Measurements from ENCODE around the gene MRPS24. TPM values are rescaled to one million over a fixed set of nuclear protein-coding genes. Genes with fewer than 3 reads are reported as not detected.

Gene MRPS24
- total and polyA plus RNA-seq, 2 of the 13 experiments (the other 11 are each of a cell fraction or from before 2014, with no cell fraction given): 135 to 162 TPM

DNA sequence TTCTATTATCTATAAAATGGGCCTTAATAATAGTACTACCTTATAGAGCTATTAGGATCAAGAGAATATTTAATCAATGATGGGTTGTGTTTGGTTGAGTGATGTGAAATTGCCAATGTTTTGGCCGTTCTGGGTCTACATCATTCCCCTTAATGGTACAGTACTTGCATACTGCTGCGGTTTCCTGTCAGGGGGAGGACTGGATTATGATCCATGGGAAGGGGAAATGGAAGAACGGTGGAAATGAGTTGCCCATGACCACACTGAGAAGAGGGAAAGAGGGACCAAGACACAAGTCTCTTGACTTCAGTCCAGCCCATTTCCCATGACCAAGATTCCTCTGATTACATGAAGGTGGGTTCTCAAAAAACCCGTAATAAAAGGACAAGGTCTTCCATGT, 999 bp upstream of the MRPS24 start (continued):
- TF ChIP-seq ZNF891 (CRISPR knock-in tag; IDR thresholded peaks at IDR 0.05) (no peak), ZNF12 (CRISPR knock-in tag; IDR thresholded peaks at IDR 0.05) (no peak)
- TF ChIP-seq, protein P1, sequence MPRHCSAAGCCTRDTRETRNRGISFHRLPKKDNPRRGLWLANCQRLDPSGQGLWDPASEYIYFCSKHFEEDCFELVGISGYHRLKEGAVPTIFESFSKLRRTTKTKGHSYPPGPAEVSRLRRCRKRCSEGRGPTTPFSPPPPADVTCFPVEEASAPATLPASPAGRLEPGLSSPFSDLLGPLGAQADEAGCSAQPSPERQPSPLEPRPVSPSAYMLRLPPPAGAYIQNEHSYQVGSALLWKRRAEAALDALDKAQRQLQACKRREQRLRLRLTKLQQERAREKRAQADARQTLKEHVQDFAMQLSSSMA (CRISPR knock-in tag; IDR thresholded peaks at IDR 0.05): no peak
- TF ChIP-seq, protein P2, sequence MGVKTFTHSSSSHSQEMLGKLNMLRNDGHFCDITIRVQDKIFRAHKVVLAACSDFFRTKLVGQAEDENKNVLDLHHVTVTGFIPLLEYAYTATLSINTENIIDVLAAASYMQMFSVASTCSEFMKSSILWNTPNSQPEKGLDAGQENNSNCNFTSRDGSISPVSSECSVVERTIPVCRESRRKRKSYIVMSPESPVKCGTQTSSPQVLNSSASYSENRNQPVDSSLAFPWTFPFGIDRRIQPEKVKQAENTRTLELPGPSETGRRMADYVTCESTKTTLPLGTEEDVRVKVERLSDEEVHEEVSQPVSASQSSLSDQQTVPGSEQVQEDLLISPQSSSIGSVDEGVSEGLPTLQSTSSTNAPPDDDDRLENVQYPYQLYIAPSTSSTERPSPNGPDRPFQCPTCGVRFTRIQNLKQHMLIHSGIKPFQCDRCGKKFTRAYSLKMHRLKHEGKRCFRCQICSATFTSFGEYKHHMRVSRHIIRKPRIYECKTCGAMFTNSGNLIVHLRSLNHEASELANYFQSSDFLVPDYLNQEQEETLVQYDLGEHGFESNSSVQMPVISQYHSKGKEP (CRISPR knock-in tag; IDR thresholded peaks at IDR 0.05): no peak

DNA sequence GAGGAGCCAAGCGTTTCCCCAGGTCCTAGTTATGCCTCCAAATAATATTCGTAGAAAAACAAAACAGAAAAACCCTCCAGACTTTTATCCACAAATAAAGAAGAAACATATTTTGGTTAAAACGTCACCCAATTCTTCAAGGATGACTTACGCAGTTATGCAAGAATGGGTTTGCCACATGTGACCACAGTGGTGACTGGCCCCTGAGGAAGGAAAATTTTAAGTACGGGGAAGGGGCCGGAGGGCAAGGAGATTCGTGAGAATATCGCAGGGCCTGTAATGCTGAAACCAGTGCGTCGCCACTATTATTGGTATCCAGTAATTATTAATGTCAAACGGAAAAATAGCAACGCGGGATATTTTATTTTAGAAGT, 537 bp upstream of the MRPS24 start:
- intact Hi-C loops (cut with micrococcal nuclease; ENCODE audit: unreplicated experiment) (loop anchor here (1.0 to 2.0 kb wide), 3 partner anchors 35 to 85 kb away; partner anchors contain the start of gene UBE2D4), in situ Hi-C loops (cut with HindIII; ENCODE audit: extremely low pct_ligation_motif_present, low pct_unique_long_range_greater_than_20kb) (no loop called here)
- Histone ChIP-seq H4K20me1 (ENCODE audit: insufficient read depth, low read length) (no peaks in the 10 kb centered on the region), H3K4me1 (ENCODE audit: insufficient read depth, low read length) (peaks cover 18% of the 10 kb centered on the region), H2AFZ (ENCODE audit: low read length) (peak overlapping the region; percentile 46), H3K79me2 (ENCODE audit: insufficient read depth, low read length) (peaks cover 6% of the 10 kb centered on the region), H3K9me3 (ENCODE audit: low read length) (no peaks in the 10 kb centered on the region), H3K27me3 (ENCODE audit: control insufficient read depth in 1 of 2, insufficient read depth in 2 of 2, low read length in 2 of 2) (no peaks in the 10 kb centered on the region; a peak in 1 of 5 replicates), H3K27ac (ENCODE audit: extremely low read length, insufficient read depth, low read length) (no peak overlapping the region), H3K9ac (ENCODE audit: insufficient read depth, low read depth, low read length) (peak overlapping the region; percentile 80; the same call in 1 of the 2 replicates), H3K36me3 (replicated peaks in 1 of 2; ENCODE audit: control insufficient read depth in 1 of 2, insufficient read depth in 2 of 2, low read length in 2 of 2) (peaks cover 2 to 8% of the 10 kb centered on the region in 2 experiments), H3K4me3 (replicated peaks in 1 of 3; ENCODE audit: insufficient read depth in 1 of 3, low read depth in 2 of 3, low read length in 3 of 3) (peak overlapping the region; percentile 86 to 96 (median 87)), H3K4me2 (ENCODE audit: low read depth, low read length) (peak overlapping the region; percentile 90)
- WGBS (ENCODE audit: low lambda C conversion rate): 63% methylated on average over 13 of the region's 13 CpGs
- ChIA-PET POLR2A (interaction anchor here (0.6 to 2.2 kb wide), 12 partner anchors 10 to 287 kb away, joined by 3 to 36 read pairs (median 4); partner anchors contain the start of genes STK17A and UBE2D4), CTCF (ENCODE audit: low intra/inter-chr PET ratio, low total read pairs) (no interaction called here)
- ATAC-seq (no peak), FAIRE-seq (no peak), DNase-seq (ENCODE audit: low spot score) (no peak)
- BruUV-seq (replicated peaks): TSS peak; percentile 93
- TF ChIP-seq ZNF430 (CRISPR knock-in tag; IDR thresholded peaks at IDR 0.05) (no peak), POLR2A (IDR thresholded peaks at IDR 0.05; ENCODE audit: insufficient read depth in 1 of 2, low read depth in 2 of 2, low read length in 2 of 2) (no peak), RXRA (CRISPR knock-in tag; IDR thresholded peaks at IDR 0.05) (no peak), BORCS8-MEF2B (CRISPR knock-in tag; IDR thresholded peaks at IDR 0.05) (no peak), XBP1 (CRISPR knock-in tag; IDR thresholded peaks at IDR 0.05) (no peak), ZNF670 (CRISPR knock-in tag; IDR thresholded peaks at IDR 0.05; ENCODE audit: borderline replicate concordance) (0 out of 2 replicates have a peak, but pooled peaks have one; percentile 7), ZSCAN31 (CRISPR knock-in tag; IDR thresholded peaks at IDR 0.05; ENCODE audit: low read depth) (no peak), KLF13 (CRISPR knock-in tag; IDR thresholded peaks at IDR 0.05) (no peak), GABPB1 (CRISPR knock-in tag; IDR thresholded peaks at IDR 0.05) (no peak)
- TF ChIP-seq, protein P3, sequence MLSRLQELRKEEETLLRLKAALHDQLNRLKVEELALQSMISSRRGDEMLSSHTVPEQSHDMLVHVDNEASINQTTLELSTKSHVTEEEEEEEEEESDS (CRISPR knock-in tag; IDR thresholded peaks at IDR 0.05; ENCODE audit: borderline replicate concordance): no peak
- TF ChIP-seq, protein P4, sequence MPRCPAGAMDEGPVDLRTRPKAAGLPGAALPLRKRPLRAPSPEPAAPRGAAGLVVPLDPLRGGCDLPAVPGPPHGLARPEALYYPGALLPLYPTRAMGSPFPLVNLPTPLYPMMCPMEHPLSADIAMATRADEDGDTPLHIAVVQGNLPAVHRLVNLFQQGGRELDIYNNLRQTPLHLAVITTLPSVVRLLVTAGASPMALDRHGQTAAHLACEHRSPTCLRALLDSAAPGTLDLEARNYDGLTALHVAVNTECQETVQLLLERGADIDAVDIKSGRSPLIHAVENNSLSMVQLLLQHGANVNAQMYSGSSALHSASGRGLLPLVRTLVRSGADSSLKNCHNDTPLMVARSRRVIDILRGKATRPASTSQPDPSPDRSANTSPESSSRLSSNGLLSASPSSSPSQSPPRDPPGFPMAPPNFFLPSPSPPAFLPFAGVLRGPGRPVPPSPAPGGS (CRISPR knock-in tag; IDR thresholded peaks at IDR 0.05): no peak
- TF ChIP-seq, protein P5, sequence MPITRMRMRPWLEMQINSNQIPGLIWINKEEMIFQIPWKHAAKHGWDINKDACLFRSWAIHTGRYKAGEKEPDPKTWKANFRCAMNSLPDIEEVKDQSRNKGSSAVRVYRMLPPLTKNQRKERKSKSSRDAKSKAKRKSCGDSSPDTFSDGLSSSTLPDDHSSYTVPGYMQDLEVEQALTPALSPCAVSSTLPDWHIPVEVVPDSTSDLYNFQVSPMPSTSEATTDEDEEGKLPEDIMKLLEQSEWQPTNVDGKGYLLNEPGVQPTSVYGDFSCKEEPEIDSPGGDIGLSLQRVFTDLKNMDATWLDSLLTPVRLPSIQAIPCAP (CRISPR knock-in tag; IDR thresholded peaks at IDR 0.05; ENCODE audit: low read depth): 0 out of 2 replicates have a peak, but pooled peaks have one; percentile 23
- TF ChIP-seq, protein P6, sequence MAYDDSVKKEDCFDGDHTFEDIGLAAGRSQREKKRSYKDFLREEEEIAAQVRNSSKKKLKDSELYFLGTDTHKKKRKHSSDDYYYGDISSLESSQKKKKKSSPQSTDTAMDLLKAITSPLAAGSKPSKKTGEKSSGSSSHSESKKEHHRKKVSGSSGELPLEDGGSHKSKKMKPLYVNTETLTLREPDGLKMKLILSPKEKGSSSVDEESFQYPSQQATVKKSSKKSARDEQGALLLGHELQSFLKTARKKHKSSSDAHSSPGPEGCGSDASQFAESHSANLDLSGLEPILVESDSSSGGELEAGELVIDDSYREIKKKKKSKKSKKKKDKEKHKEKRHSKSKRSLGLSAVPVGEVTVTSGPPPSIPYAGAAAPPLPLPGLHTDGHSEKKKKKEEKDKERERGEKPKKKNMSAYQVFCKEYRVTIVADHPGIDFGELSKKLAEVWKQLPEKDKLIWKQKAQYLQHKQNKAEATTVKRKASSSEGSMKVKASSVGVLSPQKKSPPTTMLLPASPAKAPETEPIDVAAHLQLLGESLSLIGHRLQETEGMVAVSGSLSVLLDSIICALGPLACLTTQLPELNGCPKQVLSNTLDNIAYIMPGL (CRISPR knock-in tag; IDR thresholded peaks at IDR 0.05; ENCODE audit: borderline replicate concordance in 1 of 2, low read depth in 1 of 2): 0 out of 4 replicates have a peak, but pooled peaks of 1 of the 2 experiments have one; percentile 3

All from HepG2 (cell line).